A673 (cell line): ENCODE results near the gene SPDYA. TPM values are rescaled to one million over a fixed set of nuclear protein-coding genes. Genes with fewer than 3 reads are reported as not detected.

Source experiments
- BruUV-seq: library from RNA; stranded (reverse); fragments of 400-500 nt; replicated peaks from 2 replicates; lab custom pipeline; 2021; lab: Mats Ljungman, UMichigan
- CTCF ChIA-PET: fragments of 300-600 bp; sonication (Branson Sonifier 250); formaldehyde crosslinking; loops from one replicate; lab custom pipeline; 2022; ENCODE audit warnings: antibody characterized with exemption; lab: Charles Lee
- POLR2A ChIA-PET: fragments of 300-600 bp; sonication (Branson Sonifier 250); formaldehyde crosslinking; loops from one replicate; lab custom pipeline; 2022; ENCODE audit warnings: antibody characterized with exemption; ENCODE audit not compliant: low non-redundant PET; lab: Charles Lee
- DNase-seq: peaks from one replicate; pipeline ENCODE4 v3.0.0-alpha.2; 2015; ENCODE audit warnings: low spot score
- H3K27ac ChIP-seq: fragments of 200-600 bp; sonication (generic); 2 replicates; pipeline ENCODE4 v1.5.1; 2016; ENCODE audit warnings: mixed run types, low read depth, mild to moderate bottlenecking, mixed read lengths, antibody characterized with exemption, low read length; ENCODE audit not compliant: poor library complexity, severe bottlenecking
- H3K27me3 ChIP-seq: fragments of 200-600 bp; sonication (generic); replicated peaks from 2 replicates; pipeline ENCODE4 v1.6.1; 2017; ENCODE audit warnings: mixed run types, low read depth, mild to moderate bottlenecking, mixed read lengths, antibody characterized with exemption, low read length; ENCODE audit not compliant: insufficient read depth, poor library complexity
- H3K36me3 ChIP-seq: fragments of 200-600 bp; sonication (generic); 2 replicates; pipeline ENCODE4 v1.6.1; 2016; ENCODE audit warnings: mixed run types, mild to moderate bottlenecking, mixed read lengths, antibody characterized with exemption, low read length; ENCODE audit not compliant: insufficient read depth, poor library complexity, severe bottlenecking
- H3K4me1 ChIP-seq: fragments of 200-600 bp; sonication (generic); 2 replicates; pipeline ENCODE4 v1.6.1; 2017; ENCODE audit warnings: mixed run types, mild to moderate bottlenecking, mixed read lengths, antibody characterized with exemption, low read length; ENCODE audit not compliant: insufficient read depth, poor library complexity, severe bottlenecking
- H3K4me3 ChIP-seq: fragments of 200-600 bp; sonication (generic); 2 replicates; pipeline ENCODE4 v1.5.1; 2016; ENCODE audit warnings: low read depth, mixed run types, mild to moderate bottlenecking, mixed read lengths, low read length; ENCODE audit not compliant: poor library complexity, severe bottlenecking
- H3K9me3 ChIP-seq: fragments of 200-600 bp; sonication (generic); 2 replicates; pipeline ENCODE4 v1.6.1; 2016; ENCODE audit warnings: mixed run types, low read depth, mild to moderate bottlenecking, mixed read lengths, antibody characterized with exemption, low read length; ENCODE audit not compliant: poor library complexity, severe bottlenecking
- CTCF ChIP-seq: fragments of 300-800, 200-600 bp; sonication (generic); conservative IDR thresholded peaks from 2 replicates; pipeline ENCODE4 v1.5.1; 2017; ENCODE audit warnings: low read depth, mild to moderate bottlenecking, antibody characterized with exemption, low read length, moderate library complexity, mixed read lengths
- EZH2 ChIP-seq: fragments of 200-600 bp; sonication (generic); IDR thresholded peaks from 2 replicates; pipeline ENCODE4 v1.6.1; 2017; ENCODE audit warnings: borderline replicate concordance, low read depth, mild to moderate bottlenecking, mixed read lengths, antibody characterized with exemption, low read length; ENCODE audit not compliant: poor library complexity, severe bottlenecking
- intact Hi-C: fragments of 100-400 bp; cut with micrococcal nuclease; formaldehyde crosslinking; loops from one replicate; pipeline ENCODE4 v1.10.0; 2022; ENCODE audit not compliant: unreplicated experiment
- total RNA-seq: library from RNA; stranded (reverse); gene quantifications from 2 replicates; pipeline ENCODE4 v1.2.3, GENCODE V29; 2021

The SPDYA gene
- total RNA-seq, 1 experiment from 2014 or later, result 1.2 TPM

DNA sequence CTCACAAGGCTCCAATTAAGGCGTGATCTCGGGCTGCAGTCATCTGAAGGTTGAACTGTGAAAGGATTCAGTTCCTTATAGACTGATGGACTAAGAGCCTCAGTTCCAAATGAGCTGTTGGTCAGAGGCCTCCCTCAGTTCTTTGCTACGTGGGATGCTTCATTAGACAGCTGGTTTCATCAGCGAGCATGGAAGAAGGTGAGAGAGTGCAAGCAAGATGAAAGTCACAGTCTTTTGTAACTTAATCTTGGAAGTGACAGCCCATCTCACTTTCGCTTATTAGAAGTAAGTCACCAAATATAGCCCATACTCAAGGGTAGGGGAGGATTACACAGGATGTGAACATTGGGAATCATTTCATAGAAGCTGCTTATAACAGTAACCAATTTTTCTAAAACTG, 32.2 kb upstream of the SPDYA start:
- Histone ChIP-seq H3K36me3 (peaks cover 60% of the 10 kb centered on the region), H3K4me1 (no peaks in the 10 kb centered on the region), H3K27me3 (no peaks in the 10 kb centered on the region), H3K4me3 (no peak overlapping the region), H3K27ac (no peak overlapping the region), H3K9me3 (no peaks in the 10 kb centered on the region)
- no peak for TF ChIP-seq EZH2
- no peak for TF ChIP-seq CTCF
- BruUV-seq, result no TSS peak
- ChIA-PET CTCF (no interaction called here), POLR2A (no interaction called here)
- DNase-seq, result no peak
- intact Hi-C loops, result no loop called here

GRCh38 chr2:28779001-28779400, 31.6 kb upstream of the SPDYA start:
- BruUV-seq, result no TSS peak
- no peak for DNase-seq
- Histone ChIP-seq H3K36me3 (peaks cover 65% of the 10 kb centered on the region), H3K4me1 (no peaks in the 10 kb centered on the region), H3K27ac (no peak overlapping the region), H3K4me3 (no peak overlapping the region), H3K9me3 (no peaks in the 10 kb centered on the region), H3K27me3 (no peaks in the 10 kb centered on the region)
- intact Hi-C loops, result no loop called here
- no peak for TF ChIP-seq EZH2
- no peak for TF ChIP-seq CTCF
- POLR2A ChIA-PET, result no interaction called here
- CTCF ChIA-PET, result no interaction called here

- no peak for DNase-seq
- H3K27me3 ChIP-seq, result no peaks in the 10 kb centered on the region
- H3K27ac ChIP-seq, result no peak overlapping the region
- ChIA-PET POLR2A (no interaction called here), CTCF (no interaction called here)
- H3K9me3 ChIP-seq, result no peaks in the 10 kb centered on the region
- TF ChIP-seq EZH2, result no peak
- TF ChIP-seq CTCF, result no peak
- no peak overlapping the region for H3K4me3 ChIP-seq
- peaks cover 74% of the 10 kb centered on the region for H3K36me3 ChIP-seq
- no TSS peak for BruUV-seq
- intact Hi-C loops, result no loop called here
- no peaks in the 10 kb centered on the region for H3K4me1 ChIP-seq
Measured at GRCh38 chr2:28780496-28780895, 30.1 kb upstream of the SPDYA start.
